ENCODE results near the gene CLCN1.

CLCN1 gene

DNA sequence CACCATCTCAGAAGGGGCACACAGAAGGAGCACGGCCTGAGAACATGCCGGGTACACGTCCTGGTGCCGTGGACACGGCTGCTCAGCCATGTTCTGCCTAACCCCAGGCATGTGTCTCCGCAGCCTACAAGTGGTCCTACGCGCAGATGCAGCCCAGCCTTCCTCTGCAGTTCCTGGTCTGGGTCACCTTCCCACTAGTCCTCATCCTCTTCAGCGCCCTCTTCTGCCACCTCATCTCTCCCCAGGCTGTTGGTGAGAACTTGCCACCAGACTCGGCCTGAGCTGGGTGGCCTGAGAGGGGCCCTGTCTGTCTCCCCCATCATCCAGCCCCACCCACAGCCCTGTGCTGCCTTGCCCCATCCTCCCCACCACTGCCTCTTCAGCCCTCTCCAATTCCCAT is 5.3 kb downstream of the CLCN1 start:
- TF ChIP-seq SPI1 (IDR thresholded peaks at IDR 0.05; ENCODE audit: borderline replicate concordance, low read depth) (no peak), POLR2AphosphoS5 (IDR thresholded peaks at IDR 0.05; ENCODE audit: low read depth) (no peak), GABPA (IDR thresholded peaks at IDR 0.05; ENCODE audit: low read depth) (no peak)
- TF ChIP-seq, protein P1, sequence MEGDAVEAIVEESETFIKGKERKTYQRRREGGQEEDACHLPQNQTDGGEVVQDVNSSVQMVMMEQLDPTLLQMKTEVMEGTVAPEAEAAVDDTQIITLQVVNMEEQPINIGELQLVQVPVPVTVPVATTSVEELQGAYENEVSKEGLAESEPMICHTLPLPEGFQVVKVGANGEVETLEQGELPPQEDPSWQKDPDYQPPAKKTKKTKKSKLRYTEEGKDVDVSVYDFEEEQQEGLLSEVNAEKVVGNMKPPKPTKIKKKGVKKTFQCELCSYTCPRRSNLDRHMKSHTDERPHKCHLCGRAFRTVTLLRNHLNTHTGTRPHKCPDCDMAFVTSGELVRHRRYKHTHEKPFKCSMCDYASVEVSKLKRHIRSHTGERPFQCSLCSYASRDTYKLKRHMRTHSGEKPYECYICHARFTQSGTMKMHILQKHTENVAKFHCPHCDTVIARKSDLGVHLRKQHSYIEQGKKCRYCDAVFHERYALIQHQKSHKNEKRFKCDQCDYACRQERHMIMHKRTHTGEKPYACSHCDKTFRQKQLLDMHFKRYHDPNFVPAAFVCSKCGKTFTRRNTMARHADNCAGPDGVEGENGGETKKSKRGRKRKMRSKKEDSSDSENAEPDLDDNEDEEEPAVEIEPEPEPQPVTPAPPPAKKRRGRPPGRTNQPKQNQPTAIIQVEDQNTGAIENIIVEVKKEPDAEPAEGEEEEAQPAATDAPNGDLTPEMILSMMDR (IDR thresholded peaks at IDR 0.05; ENCODE audit: insufficient read depth, low read length) = no peak
- TF ChIP-seq, protein P2, sequence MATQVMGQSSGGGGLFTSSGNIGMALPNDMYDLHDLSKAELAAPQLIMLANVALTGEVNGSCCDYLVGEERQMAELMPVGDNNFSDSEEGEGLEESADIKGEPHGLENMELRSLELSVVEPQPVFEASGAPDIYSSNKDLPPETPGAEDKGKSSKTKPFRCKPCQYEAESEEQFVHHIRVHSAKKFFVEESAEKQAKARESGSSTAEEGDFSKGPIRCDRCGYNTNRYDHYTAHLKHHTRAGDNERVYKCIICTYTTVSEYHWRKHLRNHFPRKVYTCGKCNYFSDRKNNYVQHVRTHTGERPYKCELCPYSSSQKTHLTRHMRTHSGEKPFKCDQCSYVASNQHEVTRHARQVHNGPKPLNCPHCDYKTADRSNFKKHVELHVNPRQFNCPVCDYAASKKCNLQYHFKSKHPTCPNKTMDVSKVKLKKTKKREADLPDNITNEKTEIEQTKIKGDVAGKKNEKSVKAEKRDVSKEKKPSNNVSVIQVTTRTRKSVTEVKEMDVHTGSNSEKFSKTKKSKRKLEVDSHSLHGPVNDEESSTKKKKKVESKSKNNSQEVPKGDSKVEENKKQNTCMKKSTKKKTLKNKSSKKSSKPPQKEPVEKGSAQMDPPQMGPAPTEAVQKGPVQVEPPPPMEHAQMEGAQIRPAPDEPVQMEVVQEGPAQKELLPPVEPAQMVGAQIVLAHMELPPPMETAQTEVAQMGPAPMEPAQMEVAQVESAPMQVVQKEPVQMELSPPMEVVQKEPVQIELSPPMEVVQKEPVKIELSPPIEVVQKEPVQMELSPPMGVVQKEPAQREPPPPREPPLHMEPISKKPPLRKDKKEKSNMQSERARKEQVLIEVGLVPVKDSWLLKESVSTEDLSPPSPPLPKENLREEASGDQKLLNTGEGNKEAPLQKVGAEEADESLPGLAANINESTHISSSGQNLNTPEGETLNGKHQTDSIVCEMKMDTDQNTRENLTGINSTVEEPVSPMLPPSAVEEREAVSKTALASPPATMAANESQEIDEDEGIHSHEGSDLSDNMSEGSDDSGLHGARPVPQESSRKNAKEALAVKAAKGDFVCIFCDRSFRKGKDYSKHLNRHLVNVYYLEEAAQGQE (IDR thresholded peaks at IDR 0.05; ENCODE audit: insufficient replicate concordance, low read depth) = no peak
- H3K27ac ChIP-seq (replicated peaks) = no peak overlapping the region
- DNase-seq (ENCODE audit: low read depth in 1 of 2, low spot score in 1 of 2) = no peak
- no peak overlapping the region for H3K4me3 ChIP-seq (replicated peaks; ENCODE audit: insufficient read depth, low read length)
- H3K27me3 ChIP-seq (ENCODE audit: insufficient read depth, poor library complexity, severe bottlenecking) = no peaks in the 10 kb centered on the region

DNA sequence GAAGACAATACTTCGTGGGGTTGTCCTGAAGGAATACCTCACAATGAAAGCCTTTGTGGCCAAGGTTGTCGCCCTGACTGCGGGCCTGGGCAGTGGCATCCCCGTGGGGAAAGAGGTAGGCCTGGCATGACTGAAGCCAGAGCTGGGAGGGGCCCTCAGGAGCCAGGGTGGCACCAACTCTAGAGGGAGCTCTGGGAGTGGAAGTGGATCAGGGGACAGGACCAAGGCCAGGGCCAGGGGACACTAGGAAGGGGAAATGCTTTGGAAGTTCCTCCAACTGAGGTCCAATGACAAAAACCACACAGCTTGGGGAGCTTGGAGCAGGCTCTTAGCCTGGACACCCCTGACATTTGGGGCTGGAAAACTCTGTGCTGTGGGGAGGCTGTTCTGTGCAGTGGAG is 5.8 kb downstream of the CLCN1 start:
- Histone ChIP-seq H3K27ac (replicated peaks) (no peak overlapping the region), H3K27me3 (ENCODE audit: insufficient read depth, poor library complexity, severe bottlenecking) (no peaks in the 10 kb centered on the region), H3K4me3 (replicated peaks; ENCODE audit: insufficient read depth, low read length) (no peak overlapping the region)
- TF ChIP-seq GABPA (IDR thresholded peaks at IDR 0.05; ENCODE audit: low read depth) (no peak), POLR2AphosphoS5 (IDR thresholded peaks at IDR 0.05; ENCODE audit: low read depth) (no peak), SPI1 (IDR thresholded peaks at IDR 0.05; ENCODE audit: borderline replicate concordance, low read depth) (no peak)
- TF ChIP-seq, protein P1 (IDR thresholded peaks at IDR 0.05; ENCODE audit: insufficient read depth, low read length) = peak; percentile 3
- TF ChIP-seq, protein P2 (IDR thresholded peaks at IDR 0.05; ENCODE audit: insufficient replicate concordance, low read depth) = peak; percentile 90
- DNase-seq (ENCODE audit: low read depth in 1 of 2, low spot score in 1 of 2) = peak in 1 of 2 experiments; percentile 48

DNA sequence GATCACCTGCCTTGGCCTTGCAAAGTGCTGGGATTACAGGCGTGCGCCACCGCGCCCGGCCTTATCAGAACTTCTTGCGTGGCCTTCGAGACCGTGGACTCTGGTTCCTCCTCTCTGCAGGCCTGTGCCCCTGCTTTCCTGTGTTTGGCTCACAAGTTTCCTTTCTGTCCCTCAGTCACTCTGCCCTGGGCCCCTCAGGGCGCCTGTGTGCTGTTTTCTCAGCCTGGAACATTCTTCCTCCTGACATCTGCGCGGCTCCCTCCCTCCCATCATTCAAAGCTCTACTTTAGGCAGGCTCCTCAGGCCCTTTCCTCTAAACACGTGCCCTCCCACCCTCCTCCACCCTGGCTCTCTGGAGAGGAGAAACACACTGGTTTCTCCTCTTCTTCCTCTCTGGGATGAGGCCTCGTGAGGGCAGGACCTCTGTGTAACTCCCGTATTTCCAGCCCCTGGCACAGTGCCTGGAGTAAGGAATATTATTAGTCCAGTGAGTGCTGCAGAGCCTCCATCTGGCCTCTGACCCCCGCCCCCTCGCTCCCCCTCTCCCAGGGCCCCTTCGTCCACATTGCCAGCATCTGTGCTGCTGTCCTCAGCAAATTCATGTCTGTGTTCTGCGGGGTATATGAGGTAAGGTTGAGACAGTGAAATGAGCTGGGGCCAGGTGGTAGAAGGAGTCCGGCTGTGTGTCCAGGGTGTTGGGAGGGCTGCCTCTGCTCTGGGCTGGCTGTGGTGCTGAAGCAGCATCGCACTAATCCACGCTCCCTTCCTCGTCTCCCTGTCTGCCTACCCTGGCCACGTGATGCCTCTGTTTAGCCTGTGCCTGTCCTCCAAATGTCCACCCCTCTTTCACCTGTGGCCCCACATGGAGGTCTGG is 7.1 kb downstream of the CLCN1 start:
- H3K4me3 ChIP-seq (replicated peaks; ENCODE audit: insufficient read depth, low read length) = no peak overlapping the region
- no peak overlapping the region for H3K27ac ChIP-seq (replicated peaks)
- DNase-seq (ENCODE audit: low read depth in 1 of 2, low spot score in 1 of 2) = no peak
- no peaks in the 10 kb centered on the region for H3K27me3 ChIP-seq (ENCODE audit: insufficient read depth, poor library complexity, severe bottlenecking)
- no peak for TF ChIP-seq SPI1 (IDR thresholded peaks at IDR 0.05; ENCODE audit: borderline replicate concordance, low read depth)
- TF ChIP-seq POLR2AphosphoS5 (IDR thresholded peaks at IDR 0.05; ENCODE audit: low read depth) = no peak
- TF ChIP-seq GABPA (IDR thresholded peaks at IDR 0.05; ENCODE audit: low read depth) = no peak
- TF ChIP-seq, protein P2 (IDR thresholded peaks at IDR 0.05; ENCODE audit: insufficient replicate concordance, low read depth) = no peak
- TF ChIP-seq, protein P1 (IDR thresholded peaks at IDR 0.05; ENCODE audit: insufficient read depth, low read length) = no peak

Measured in HL-60 (cell line).